Measurements from ENCODE around the gene BCL2.

Gene BCL2

DNA sequence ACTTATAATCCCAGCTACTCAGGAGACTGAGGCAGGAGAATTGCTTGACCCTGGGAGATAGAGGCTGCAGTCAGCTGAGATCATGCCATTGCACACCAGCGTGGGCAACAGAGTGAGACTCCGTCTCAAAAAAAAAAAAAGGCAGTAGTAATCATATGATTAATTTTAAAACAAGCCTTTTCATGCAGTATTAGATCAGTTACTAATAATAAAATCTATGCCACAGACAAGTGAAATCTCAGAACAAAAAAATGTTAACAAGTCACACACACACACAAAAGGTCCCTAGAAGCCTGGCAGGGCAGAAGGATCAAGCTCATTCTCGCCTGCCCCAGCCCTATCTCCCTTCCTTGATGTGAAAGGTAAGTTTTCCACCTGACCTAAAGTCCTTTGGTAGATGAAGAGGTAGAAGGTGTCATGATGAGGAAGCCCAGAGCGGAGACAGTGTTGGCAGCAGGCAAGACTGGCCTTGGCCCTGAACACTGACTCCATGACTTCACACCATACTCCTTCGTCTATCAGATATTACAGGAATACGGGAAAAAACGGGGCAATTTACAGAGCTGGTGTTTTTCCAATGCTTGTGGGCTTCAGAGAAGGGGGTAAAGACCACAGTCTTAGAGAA is 36.8 kb upstream of the BCL2 start:
- H3K27ac ChIP-seq = no peak overlapping the region
- TF ChIP-seq CTCF (conservative IDR thresholded peaks at IDR 0.05) = no peak

GRCh38 chr18:63350230-63350629 is 30.7 kb upstream of the BCL2 start:
- no peak for TF ChIP-seq CTCF (conservative IDR thresholded peaks at IDR 0.05)
- no peak for TF ChIP-seq ZFX (IDR thresholded peaks at IDR 0.05)
- no peak overlapping the region for H3K27ac ChIP-seq

- no peak overlapping the region for H3K27ac ChIP-seq
- TF ChIP-seq CTCF (conservative IDR thresholded peaks at IDR 0.05) (no peak), ZFX (IDR thresholded peaks at IDR 0.05) (no peak)
Measured at GRCh38 chr18:63348508-63349136, 29.1 kb upstream of the BCL2 start.

DNA sequence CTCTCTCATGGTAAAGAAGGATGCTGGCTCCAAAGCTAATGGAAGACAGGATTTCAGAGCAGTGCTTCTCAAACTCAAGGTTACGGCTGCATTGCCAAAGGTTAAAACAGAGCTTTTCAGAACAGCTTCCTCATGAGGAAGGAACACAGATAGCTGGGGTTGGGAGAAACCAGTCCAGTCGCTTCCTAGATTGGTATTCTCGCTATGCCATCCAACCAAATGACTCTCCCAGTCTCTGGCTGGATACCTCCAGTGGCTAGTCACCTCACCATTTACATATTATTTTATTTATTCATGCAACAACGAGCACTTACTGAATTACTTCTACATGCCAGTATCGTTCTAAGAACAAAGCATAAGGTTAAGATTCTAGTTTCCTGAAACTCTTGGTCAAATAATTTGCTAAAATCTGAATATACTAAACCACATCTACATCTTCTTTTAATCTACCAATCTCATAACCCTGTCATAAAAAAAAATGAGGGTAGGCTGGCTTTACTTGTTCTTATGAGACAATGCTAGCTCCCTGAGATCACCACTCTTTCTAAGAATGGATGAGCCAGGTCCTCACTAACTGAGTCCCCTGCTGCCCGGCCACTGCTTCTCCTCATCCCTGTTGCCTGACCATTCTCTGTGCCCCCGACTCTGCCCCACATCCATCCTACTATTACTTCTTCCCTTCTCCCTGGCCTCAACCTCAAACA is 27.1 kb upstream of the BCL2 start:
- TF ChIP-seq ZFX (IDR thresholded peaks at IDR 0.05) (no peak), CTCF (conservative IDR thresholded peaks at IDR 0.05) (no peak)
- no peak overlapping the region for H3K27ac ChIP-seq

DNA sequence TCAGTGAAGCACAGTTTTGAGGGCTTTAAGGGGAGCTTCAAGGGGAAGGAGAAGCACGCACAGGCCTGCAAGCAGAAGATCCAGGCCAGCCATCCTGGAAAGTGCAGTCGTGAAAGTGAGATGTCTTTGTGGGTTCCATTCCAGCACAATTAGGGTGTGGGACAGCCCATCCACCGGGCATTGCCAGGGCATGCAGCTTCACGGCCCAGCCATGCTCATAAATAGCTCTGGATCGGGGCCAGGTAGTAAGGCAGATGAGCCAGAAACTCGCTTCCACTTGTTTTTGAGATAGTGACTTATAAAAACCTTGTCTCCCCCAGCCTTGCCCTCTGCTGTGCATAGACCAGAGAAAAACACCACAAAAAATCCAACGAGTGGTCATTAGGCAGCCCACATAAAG is 26.5 kb upstream of the BCL2 start:
- H3K27ac ChIP-seq = no peak overlapping the region
- TF ChIP-seq ZFX (IDR thresholded peaks at IDR 0.05) = no peak
- TF ChIP-seq CTCF (conservative IDR thresholded peaks at IDR 0.05) = no peak

GRCh38 chr18:63344918-63345317 is 25.3 kb upstream of the BCL2 start:
- TF ChIP-seq CTCF (conservative IDR thresholded peaks at IDR 0.05) = no peak
- no peak for TF ChIP-seq ZFX (IDR thresholded peaks at IDR 0.05)
- no peak overlapping the region for H3K27ac ChIP-seq

GRCh38 chr18:63344263-63344662 is 24.7 kb upstream of the BCL2 start:
- H3K27ac ChIP-seq = no peak overlapping the region

More at GRCh38 chr18:63344263-63344662, 24.7 kb upstream of the BCL2 start:
- TF ChIP-seq CTCF (conservative IDR thresholded peaks at IDR 0.05) = no peak
- no peak for TF ChIP-seq ZFX (IDR thresholded peaks at IDR 0.05)

Data from C4-2B (cell line).